CD4-positive, alpha-beta T cell (primary cell): ENCODE measurements around the gene CCSER1. TPM values are rescaled to one million over a fixed set of nuclear protein-coding genes. Genes with fewer than 3 reads are reported as not detected.

ENCODE experiments used
- ATAC-seq: fragments of 200-7000 bp; cut with Tn5 transposase; one replicate; pipeline ENCODE4 v1.10.0; 2022; ENCODE audit warnings: mild to moderate bottlenecking; ENCODE audit not compliant: poor library complexity
- CTCF ChIA-PET: fragments of 350-600 bp; sonication (Branson Sonifier 250); formaldehyde crosslinking; loops from one replicate; lab custom pipeline; 2021; ENCODE audit warnings: antibody characterized with exemption, inconsistent platforms; lab: Charles Lee
- POLR2A ChIA-PET: fragments of 350-600 bp; sonication (Branson Sonifier 250); formaldehyde crosslinking; loops from one replicate; lab custom pipeline; 2021; ENCODE audit warnings: antibody characterized with exemption, inconsistent platforms; lab: Charles Lee
- DNase-seq, 14 experiments: peaks; one replicate each; pipeline ENCODE4 v3.0.0-alpha.2; 2013 to 2020; ENCODE audit warnings: mixed read lengths in 2 of 14
- H3K27ac ChIP-seq, 2 donors: one replicate each; pipeline versions ENCODE4 v1.5.1 to v1.7.0; 2013; ENCODE audit warnings: low read length in 2 of 2, low read depth in 1 of 2, mild to moderate bottlenecking in 1 of 2
- H3K27me3 ChIP-seq, 2 experiments: 1 replicate in 1 of 2; 2 replicates in 1 of 2; pipeline versions ENCODE4 v1.6.1 to v1.7.0; 2013; ENCODE audit warnings: low read length in 2 of 2, control low read depth in 1 of 2, mild to moderate bottlenecking in 1 of 2, moderate library complexity in 1 of 2; ENCODE audit not compliant: insufficient read depth in 2 of 2, control insufficient read depth in 1 of 2
- H3K36me3 ChIP-seq: one replicate; pipeline ENCODE4 v1.6.1; 2013; ENCODE audit warnings: low read length, control low read depth; ENCODE audit not compliant: insufficient read depth
- H3K4me1 ChIP-seq: one replicate; pipeline ENCODE4 v1.6.1; 2013; ENCODE audit warnings: low read length, control low read depth; ENCODE audit not compliant: insufficient read depth
- H3K4me3 ChIP-seq: one replicate; pipeline ENCODE4 v1.5.1; 2013; ENCODE audit warnings: mild to moderate bottlenecking, low read length, moderate library complexity
- H3K9me3 ChIP-seq, 2 experiments: 1 replicate in 1 of 2; 2 replicates in 1 of 2; pipeline versions ENCODE4 v1.6.1 to v1.7.0; 2013; ENCODE audit warnings: low read length in 2 of 2, mild to moderate bottlenecking in 2 of 2, control low read depth in 1 of 2, moderate library complexity in 1 of 2; ENCODE audit not compliant: control insufficient read depth in 1 of 2, insufficient read depth in 1 of 2
- H3K27ac Mint-ChIP-seq: one replicate; pipeline ENCODE4 v1.8.0; 2020; ENCODE audit warnings: mixed read lengths
- H3K27me3 Mint-ChIP-seq: one replicate; pipeline ENCODE4 v1.8.0; 2021; ENCODE audit warnings: mixed read lengths
- H3K36me3 Mint-ChIP-seq: one replicate; pipeline ENCODE4 v1.8.0; 2021; ENCODE audit warnings: low read depth, mixed read lengths
- H3K4me1 Mint-ChIP-seq: one replicate; pipeline ENCODE4 v1.8.0; 2021; ENCODE audit warnings: low read depth, mixed read lengths
- H3K4me3 Mint-ChIP-seq: one replicate; pipeline ENCODE4 v1.8.0; 2020; ENCODE audit warnings: mild to moderate bottlenecking, mixed read lengths
- H3K9me3 Mint-ChIP-seq: one replicate; pipeline ENCODE4 v1.8.0; 2020; ENCODE audit warnings: mixed read lengths
- CTCF ChIP-seq: fragments of 200-600 bp; IDR thresholded peaks from one replicate; pipeline ENCODE4 v1.8.0; 2022; ENCODE audit warnings: antibody characterized with exemption, mild to moderate bottlenecking
- intact Hi-C, 2 experiments: fragments of 100-400 bp; cut with DNase I in 1 of 2; cut with micrococcal nuclease in 1 of 2; formaldehyde crosslinking; loops; one replicate each; pipeline versions ENCODE4 v1.15.1 to v1.9.0; 2023 to 2025; cut with DNase I, micrococcal nuclease
- total RNA-seq, 174 experiments: library from RNA in 2 of 174; stranded (reverse) in 2 of 174; gene quantifications; one replicate each; pipeline ENCODE4 v1.2.3 and lab custom pipeline; 2021 to 2026

CCSER1 gene
- total RNA-seq, 2 experiments from 2014 or later, result 0.36 to 0.71 TPM

DNA sequence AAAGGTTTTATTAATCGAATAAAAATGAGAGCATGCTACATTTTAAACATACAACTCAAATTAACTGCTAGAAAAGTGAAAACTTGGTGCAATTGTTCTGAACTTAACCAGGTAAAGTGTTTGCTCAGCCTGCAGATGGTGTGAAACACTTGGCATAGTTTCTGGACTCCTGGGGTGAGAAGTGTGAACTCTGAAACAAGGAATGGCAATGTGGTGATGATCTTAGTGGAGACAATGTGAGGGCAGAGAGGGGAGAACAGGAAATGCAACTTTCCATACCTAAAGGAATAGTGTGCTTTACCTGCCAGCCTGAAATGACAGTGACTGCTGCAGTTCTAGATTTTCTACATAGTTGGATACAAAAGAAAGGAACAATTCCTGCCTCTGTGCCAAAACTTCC lies 57.4 kb downstream of the CCSER1 start:
- TF ChIP-seq CTCF, result no peak
- H3K4me3 Mint-ChIP-seq, result no peak overlapping the region
- H3K27me3 ChIP-seq, result no peaks in the 10 kb centered on the region
- CTCF ChIA-PET, result no interaction called here
- POLR2A ChIA-PET, result no interaction called here
- ATAC-seq (no peak), DNase-seq (no peak)
- peaks cover 7% of the 10 kb centered on the region for H3K27me3 Mint-ChIP-seq
- H3K36me3 ChIP-seq, result no peaks in the 10 kb centered on the region
- no peak overlapping the region for H3K27ac Mint-ChIP-seq
- H3K9me3 Mint-ChIP-seq, result no peaks in the 10 kb centered on the region
- no peaks in the 10 kb centered on the region for H3K9me3 ChIP-seq
- no peaks in the 10 kb centered on the region for H3K36me3 Mint-ChIP-seq
- no peaks in the 10 kb centered on the region for H3K4me1 Mint-ChIP-seq
- no peak overlapping the region for H3K27ac ChIP-seq
- no peak overlapping the region for H3K4me3 ChIP-seq
- no peaks in the 10 kb centered on the region for H3K4me1 ChIP-seq
- intact Hi-C loops, result no loop called here

DNA sequence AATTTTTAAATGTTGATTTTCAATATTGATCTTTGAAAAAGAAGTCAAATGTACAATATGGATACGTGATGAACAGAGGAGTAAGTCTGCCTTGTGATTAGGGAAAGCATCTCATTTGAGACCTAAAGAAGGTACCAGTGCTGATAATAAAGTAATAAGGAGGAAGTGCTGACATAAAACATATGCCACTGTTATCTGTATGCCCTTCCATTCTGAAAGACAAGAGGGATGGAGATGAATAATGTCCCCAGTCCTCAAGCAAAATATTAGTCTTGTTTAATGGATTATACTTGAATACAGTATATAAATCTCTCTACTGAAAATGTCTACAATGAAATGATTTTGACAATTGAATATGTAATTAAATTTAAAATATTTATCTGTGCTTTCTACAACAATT lies 58.2 kb downstream of the CCSER1 start:
- no peak for TF ChIP-seq CTCF
- Histone ChIP-seq H3K27me3 (no peaks in the 10 kb centered on the region), H3K4me1 (no peaks in the 10 kb centered on the region), H3K27ac (no peak overlapping the region), H3K9me3 (no peaks in the 10 kb centered on the region), H3K4me3 (no peak overlapping the region), H3K36me3 (no peaks in the 10 kb centered on the region)
- no peaks in the 10 kb centered on the region for H3K9me3 Mint-ChIP-seq
- ChIA-PET CTCF (no interaction called here), POLR2A (no interaction called here)
- no peak overlapping the region for H3K4me3 Mint-ChIP-seq
- no peaks in the 10 kb centered on the region for H3K36me3 Mint-ChIP-seq
- H3K27ac Mint-ChIP-seq, result no peak overlapping the region
- ATAC-seq (no peak), DNase-seq (no peak)
- intact Hi-C loops, result no loop called here
- peaks cover 7% of the 10 kb centered on the region for H3K27me3 Mint-ChIP-seq
- H3K4me1 Mint-ChIP-seq, result no peaks in the 10 kb centered on the region

- TF ChIP-seq CTCF, result no peak
- no peak for DNase-seq
- Histone ChIP-seq H3K27ac (no peak overlapping the region), H3K27me3 (no peaks in the 10 kb centered on the region), H3K4me3 (no peak overlapping the region), H3K36me3 (no peaks in the 10 kb centered on the region), H3K9me3 (no peaks in the 10 kb centered on the region), H3K4me1 (no peaks in the 10 kb centered on the region)
- intact Hi-C loops, result no loop called here
- no peak overlapping the region for H3K27ac Mint-ChIP-seq
- H3K4me1 Mint-ChIP-seq, result no peaks in the 10 kb centered on the region
- no peaks in the 10 kb centered on the region for H3K36me3 Mint-ChIP-seq
- no peaks in the 10 kb centered on the region for H3K9me3 Mint-ChIP-seq
- peaks cover 7% of the 10 kb centered on the region for H3K27me3 Mint-ChIP-seq
- H3K4me3 Mint-ChIP-seq, result no peak overlapping the region
- CTCF ChIA-PET, result no interaction called here
- POLR2A ChIA-PET, result no interaction called here
- ATAC-seq, result no peak
Measured at GRCh38 chr4:90186229-90186628, 59.0 kb downstream of the CCSER1 start.
